ENCODE measurements around the gene GDF15.
"Not testable (repeated sequence)": the region's sequence is repeated elsewhere in the genome, so short reads cannot be mapped to it uniquely, and the experiment has no call there.

The GDF15 gene

DNA sequence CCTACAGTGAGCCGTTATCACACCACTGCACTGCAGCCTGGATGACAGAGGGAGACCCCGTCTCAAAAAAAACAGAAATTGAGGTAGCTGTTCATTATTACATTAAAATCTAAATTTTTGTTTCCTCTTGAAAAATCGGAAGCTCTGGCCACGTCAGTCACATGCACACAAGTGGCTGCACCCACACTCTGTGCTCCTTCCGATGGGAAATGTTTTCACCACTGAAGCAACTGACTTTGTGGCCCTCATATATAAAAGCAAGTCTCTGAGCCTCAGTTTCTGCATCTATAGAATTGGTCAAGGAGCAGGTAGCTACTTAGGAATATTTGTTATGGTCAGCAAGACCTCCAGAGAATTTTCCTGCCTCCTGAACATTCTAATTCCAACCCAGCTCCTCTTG is 7.0 kb downstream of the GDF15 start:
- DNase-seq: no peak

- no peak for DNase-seq
These were observed 7.9 kb downstream of the GDF15 start for GRCh38 chr19:18393836-18394235.

GRCh38 chr19:18396471-18397241 is 10.7 kb downstream of the GDF15 start:
- DNase-seq: no peak

- DNase-seq: peak; percentile 39
These were observed 11.6 kb downstream of the GDF15 start, which contains the start of gene LRRC25 for GRCh38 chr19:18397242-18398202. LRRC25 (minus strand) TSS chr19:18397622; CDS start chr19:18396963, 659 bp downstream.

GRCh38 chr19:18399008-18399407 is 13.1 kb downstream of the GDF15 start:
- no peak for DNase-seq

GRCh38 chr19:18401580-18402112 is 15.7 kb downstream of the GDF15 start:
- DNase-seq: no peak

DNA sequence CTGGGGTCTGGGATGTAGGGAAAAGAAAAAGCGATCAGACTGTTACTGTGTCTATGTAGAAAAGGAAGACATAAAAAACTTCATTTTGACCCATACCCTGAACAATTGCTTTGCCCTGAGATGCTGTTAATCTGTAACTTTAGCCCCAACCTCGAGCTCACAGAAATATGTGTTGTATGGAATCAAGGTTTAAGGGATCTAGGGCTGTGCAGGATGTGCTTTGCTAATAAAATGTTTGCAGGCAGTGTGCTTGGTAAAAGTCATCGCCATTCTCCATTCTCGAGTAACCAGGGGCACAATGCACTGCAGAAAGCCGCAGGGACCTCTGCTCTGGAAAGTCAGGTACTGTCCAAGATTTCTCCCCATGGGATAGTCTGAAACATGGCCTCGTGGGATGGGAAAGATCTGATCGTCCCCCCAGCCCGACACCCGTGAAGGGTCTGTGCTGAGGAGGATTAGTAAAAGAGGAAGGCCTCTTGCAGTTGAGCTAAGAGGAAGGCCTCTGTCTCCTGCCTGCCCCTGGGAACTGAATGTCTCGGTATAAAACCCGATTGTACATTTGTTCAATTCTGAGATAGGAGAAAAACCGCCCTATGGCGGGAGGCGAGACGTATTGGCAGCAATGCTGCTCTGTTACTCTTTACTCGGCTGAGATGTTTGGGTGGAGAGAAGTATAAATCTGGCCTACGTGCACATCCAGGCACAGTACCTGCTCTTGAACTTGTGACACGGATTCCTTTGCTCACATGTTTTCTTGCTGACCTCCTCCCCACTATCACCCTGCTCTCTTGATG is 16.7 kb downstream of the GDF15 start:
- DNase-seq: not testable (repeated sequence)

DNA sequence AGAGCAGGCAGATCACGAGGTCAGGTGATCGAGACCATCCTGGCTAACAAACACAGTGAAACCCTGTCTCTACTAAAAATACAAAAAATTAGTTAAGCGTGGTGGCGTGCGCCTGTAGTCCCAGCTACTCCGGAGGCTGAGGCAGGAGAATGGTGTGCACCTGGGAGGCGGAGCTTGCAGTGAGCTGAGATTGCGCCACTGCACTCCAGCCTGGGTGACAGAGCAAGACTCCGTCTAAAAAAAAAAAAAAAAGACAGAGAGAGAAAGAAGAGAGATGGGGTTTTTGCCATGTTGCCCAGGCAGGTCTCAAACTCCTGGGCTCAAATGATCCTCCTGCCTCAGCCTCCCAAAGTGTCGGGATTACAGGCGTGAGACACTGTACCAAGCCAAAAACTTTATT is 19.8 kb downstream of the GDF15 start:
- not testable (repeated sequence) for DNase-seq

- no peak for DNase-seq
These were observed 20.8 kb downstream of the GDF15 start for GRCh38 chr19:18406749-18407148.

DNA sequence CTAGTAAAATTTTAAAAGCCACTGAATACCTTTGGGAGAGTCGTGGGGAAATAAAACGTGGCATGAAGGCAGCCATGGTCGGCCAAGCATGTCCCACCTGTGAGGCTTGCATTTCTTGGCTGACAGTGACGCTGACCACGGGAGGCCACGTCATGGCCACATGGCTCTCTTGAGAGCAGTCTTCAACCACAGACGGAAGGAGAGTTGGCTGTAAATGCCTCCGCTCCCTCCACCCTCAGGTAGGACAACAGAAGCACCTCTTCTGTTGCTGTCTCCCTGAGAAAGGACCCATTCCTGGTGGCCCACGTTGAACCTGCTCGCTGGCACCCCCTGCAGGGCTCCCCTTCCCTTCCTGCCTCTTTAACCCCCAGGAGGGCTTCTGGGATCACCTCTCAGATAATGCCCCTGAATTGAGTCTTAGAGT is 22.1 kb downstream of the GDF15 start:
- DNase-seq: no peak

DNA sequence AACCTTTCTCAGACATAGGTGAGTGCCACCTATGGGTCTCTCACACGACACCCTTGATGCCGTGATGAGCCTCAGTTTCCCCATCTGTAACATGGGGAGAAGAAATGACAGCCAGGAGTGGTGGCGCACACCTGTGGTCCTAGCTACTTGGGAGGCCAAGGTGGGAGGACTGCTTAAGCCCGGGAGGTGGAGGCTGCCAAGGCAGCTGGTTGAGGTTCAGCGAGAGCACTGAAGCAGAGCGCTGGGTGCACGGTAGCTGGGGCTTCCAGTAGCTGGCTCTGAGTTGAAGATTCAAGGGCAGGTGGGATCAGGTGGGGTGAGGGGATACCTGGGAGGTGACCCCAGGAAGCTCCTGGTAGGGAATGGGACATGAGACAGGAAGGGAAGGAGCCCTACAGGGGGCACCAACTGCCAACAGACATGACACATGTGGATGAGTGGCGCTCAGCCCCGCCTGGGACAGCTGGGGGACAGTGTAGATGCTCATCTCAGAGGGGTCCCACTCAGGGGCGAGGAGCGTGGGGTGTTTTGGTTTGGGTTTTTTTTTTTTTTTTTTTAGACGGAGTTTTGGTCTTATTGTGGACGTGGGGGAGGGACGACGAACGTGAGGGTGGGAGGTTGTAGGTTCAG is 26.8 kb downstream of the GDF15 start:
- DNase-seq: no peak

GRCh38 chr19:18414504-18415177 is 28.7 kb downstream of the GDF15 start:
- DNase-seq: peak; percentile 60

GRCh38 chr19:18415178-18415867 is 29.4 kb downstream of the GDF15 start:
- peak; percentile 45 for DNase-seq

DNA sequence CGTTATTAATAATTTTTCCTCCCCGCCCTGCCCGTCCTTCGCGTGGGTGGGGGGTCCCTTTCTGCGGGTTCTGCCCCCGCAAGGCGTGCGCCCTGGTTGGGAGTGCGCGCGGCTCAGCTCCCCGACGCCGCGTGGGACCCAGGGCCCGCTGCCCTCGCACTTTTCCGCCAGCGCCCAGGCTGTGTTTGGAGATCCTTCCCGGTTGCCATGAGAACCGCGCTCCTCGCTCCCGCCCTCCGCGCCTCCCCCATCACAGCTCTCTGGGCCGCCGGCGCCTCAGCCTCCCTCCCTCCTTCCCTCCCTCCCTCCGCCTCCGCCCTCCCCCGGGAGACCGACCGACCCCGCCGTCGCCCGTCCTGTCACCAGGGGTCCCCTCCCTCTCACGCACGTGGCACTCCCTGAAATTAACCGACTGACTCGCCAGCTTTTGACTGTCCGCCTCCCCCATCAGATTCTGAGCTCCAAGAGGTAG is 30.9 kb downstream of the GDF15 start:
- DNase-seq: peak; percentile 90

DNA sequence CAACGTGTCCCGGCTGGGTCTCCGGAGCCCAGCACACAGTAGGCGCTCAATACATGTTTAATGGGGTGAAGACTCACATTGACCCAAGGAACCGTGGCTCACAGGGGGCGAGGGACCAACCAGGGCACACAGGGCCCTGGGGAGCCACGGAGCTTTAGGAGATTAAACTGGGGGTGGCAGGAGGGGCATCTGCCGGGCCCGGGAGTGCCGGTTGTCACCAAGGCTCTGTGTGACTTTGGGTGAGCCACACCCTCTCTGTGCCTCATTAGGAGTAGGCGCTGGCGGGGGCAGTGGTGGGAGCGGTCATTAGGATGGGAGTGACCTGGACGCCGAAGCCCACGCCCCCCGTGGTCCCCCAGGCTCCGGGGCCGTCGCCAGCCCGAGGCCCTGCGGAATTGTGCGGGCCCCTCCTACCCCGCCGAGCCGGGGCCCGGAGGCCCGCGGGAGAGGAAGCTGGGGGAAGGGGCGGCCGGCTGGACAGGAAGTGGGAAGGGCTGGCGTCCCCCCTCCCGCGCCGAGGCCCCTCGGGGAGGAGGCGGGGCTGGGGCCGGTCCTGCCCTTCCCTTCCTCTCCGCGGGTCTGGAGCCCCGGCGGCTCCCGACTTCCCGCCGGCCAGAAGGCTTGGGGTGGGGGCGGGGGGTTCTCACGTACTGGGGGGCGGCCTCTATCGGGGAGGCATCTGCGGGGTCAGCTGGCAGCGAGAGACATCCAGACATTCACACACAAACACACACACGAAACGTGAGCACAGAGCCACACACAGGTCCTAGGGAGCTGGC is 31.5 kb downstream of the GDF15 start:
- peak; percentile 89 for DNase-seq

DNA sequence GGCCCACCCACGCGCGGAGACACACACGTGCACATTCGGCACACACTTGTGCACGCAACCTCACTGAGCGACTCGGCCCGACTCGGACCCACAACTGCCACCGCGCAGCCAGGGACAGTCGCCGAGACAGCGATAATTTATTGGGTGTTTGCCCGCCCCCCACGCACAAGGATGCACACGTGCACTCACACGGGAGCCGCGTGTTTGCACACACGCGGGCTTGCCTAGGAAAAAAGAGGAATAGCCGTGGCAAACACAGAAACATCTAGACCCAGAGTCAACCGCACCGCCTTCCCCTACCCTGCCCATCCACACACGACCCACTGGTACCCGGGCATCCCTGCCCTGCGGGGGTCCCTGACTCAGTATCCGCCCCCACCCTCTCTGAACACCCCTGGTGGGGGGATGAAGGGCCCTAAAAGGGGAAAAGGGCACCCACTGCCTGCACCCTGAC is 32.1 kb downstream of the GDF15 start:
- DNase-seq: peak; percentile 56

DNA sequence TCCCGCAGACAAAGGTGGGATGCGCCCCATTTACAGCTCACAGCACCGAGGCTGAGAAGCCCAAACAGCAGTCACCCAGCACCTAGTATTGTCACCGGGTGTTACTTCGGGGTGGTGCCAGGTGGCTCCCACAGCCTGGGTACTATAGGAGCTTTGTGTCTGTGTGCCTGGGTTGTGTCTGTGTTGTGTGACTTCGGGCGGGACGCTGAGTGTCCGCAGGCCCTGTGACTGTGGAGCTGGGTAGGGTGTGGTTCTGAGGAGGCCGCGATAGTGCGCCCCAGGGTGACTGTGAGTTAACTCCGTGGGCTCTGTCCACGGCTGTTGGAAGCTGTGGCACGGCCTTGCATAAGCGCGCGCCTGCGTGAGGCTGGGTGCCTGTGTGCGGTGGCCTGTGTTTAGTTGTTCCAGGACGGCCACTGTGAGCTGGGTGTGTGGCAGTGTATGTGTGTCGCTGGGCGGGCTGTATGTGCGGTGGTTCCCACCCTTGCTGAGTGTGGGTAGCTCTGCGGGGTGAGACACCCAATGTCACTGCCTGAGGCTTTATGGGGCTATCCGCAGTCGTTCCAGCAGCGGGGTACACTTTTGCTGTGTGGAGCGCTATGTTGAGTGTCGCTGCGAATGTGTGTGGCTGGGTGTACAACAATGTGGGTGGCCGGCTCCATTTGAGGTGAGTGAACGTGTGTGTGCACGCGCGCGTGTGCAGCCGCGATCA is 32.7 kb downstream of the GDF15 start:
- peak; percentile 90 for DNase-seq

- no peak for DNase-seq
These were observed 33.3 kb downstream of the GDF15 start, which contains the start of gene SSBP4 for GRCh38 chr19:18419195-18419698. SSBP4 (plus strand) TSS chr19:18419398; CDS start chr19:18419649, 251 bp downstream.
